ENCODE data around the gene HOXD11.

The HOXD11 gene

GRCh38 chr2:176109192-176109901, 2.3 kb downstream of the HOXD11 start:
- TF ChIP-seq, protein P1, sequence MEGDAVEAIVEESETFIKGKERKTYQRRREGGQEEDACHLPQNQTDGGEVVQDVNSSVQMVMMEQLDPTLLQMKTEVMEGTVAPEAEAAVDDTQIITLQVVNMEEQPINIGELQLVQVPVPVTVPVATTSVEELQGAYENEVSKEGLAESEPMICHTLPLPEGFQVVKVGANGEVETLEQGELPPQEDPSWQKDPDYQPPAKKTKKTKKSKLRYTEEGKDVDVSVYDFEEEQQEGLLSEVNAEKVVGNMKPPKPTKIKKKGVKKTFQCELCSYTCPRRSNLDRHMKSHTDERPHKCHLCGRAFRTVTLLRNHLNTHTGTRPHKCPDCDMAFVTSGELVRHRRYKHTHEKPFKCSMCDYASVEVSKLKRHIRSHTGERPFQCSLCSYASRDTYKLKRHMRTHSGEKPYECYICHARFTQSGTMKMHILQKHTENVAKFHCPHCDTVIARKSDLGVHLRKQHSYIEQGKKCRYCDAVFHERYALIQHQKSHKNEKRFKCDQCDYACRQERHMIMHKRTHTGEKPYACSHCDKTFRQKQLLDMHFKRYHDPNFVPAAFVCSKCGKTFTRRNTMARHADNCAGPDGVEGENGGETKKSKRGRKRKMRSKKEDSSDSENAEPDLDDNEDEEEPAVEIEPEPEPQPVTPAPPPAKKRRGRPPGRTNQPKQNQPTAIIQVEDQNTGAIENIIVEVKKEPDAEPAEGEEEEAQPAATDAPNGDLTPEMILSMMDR (IDR thresholded peaks at IDR 0.05; ENCODE audit: borderline replicate concordance, extremely low read depth, low read length, poor library complexity, severe bottlenecking): no peak
- no peak for TF ChIP-seq EZH2 (IDR thresholded peaks at IDR 0.05; ENCODE audit: borderline replicate concordance, low read depth, low read length, severe bottlenecking)
- Histone ChIP-seq H3K79me2 (ENCODE audit: insufficient read depth, low read length) (no peaks in the 10 kb centered on the region), H3K4me3 (ENCODE audit: low read depth in 1 of 2, low read length in 2 of 2) (no peak overlapping the region), H3K9me3 (ENCODE audit: insufficient read depth, low read length, severe bottlenecking) (no peaks in the 10 kb centered on the region), H4K20me1 (ENCODE audit: insufficient read depth, low read length) (no peaks in the 10 kb centered on the region), H3K36me3 (ENCODE audit: insufficient read depth, low read length) (no peaks in the 10 kb centered on the region), H3K27me3 (ENCODE audit: insufficient read depth, low read length, poor library complexity) (no peaks in the 10 kb centered on the region), H3K9ac (ENCODE audit: low read depth, low read length) (no peak overlapping the region), H3K4me1 (ENCODE audit: insufficient read depth, low read length) (no peaks in the 10 kb centered on the region), H3K27ac (ENCODE audit: low read length) (no peak overlapping the region), H2AFZ (ENCODE audit: low read depth, low read length) (no peak overlapping the region), H3K4me2 (ENCODE audit: insufficient read depth, low read length) (no peak overlapping the region)
- ATAC-seq (ENCODE audit: insufficient read depth, low read depth) (no peak), DNase-seq (no peak)

- H3K27ac ChIP-seq (ENCODE audit: low read length): no peak overlapping the region
- H3K9ac ChIP-seq (ENCODE audit: low read depth, low read length): no peak overlapping the region
- H3K27me3 ChIP-seq (ENCODE audit: insufficient read depth, low read length, poor library complexity): no peaks in the 10 kb centered on the region
- no peaks in the 10 kb centered on the region for H3K9me3 ChIP-seq (ENCODE audit: insufficient read depth, low read length, severe bottlenecking)
- DNase-seq (no peak), ATAC-seq (ENCODE audit: insufficient read depth, low read depth) (no peak)
- no peaks in the 10 kb centered on the region for H4K20me1 ChIP-seq (ENCODE audit: insufficient read depth, low read length)
- H3K4me1 ChIP-seq (ENCODE audit: insufficient read depth, low read length): no peaks in the 10 kb centered on the region
- H3K4me2 ChIP-seq (ENCODE audit: insufficient read depth, low read length): no peak overlapping the region
- no peaks in the 10 kb centered on the region for H3K79me2 ChIP-seq (ENCODE audit: insufficient read depth, low read length)
- no peaks in the 10 kb centered on the region for H3K36me3 ChIP-seq (ENCODE audit: insufficient read depth, low read length)
- no peak overlapping the region for H2AFZ ChIP-seq (ENCODE audit: low read depth, low read length)
- TF ChIP-seq, protein P1 (IDR thresholded peaks at IDR 0.05; ENCODE audit: borderline replicate concordance, extremely low read depth, low read length, poor library complexity, severe bottlenecking): no peak
- TF ChIP-seq EZH2 (IDR thresholded peaks at IDR 0.05; ENCODE audit: borderline replicate concordance, low read depth, low read length, severe bottlenecking): no peak
- H3K4me3 ChIP-seq (ENCODE audit: low read depth in 1 of 2, low read length in 2 of 2): no peak overlapping the region
Observed at GRCh38 chr2:176109946-176110345, 2.9 kb downstream of the HOXD11 start.

- H3K27me3 ChIP-seq (ENCODE audit: insufficient read depth, low read length, poor library complexity): no peaks in the 10 kb centered on the region
Observed at GRCh38 chr2:176110415-176111308, 3.6 kb downstream of the HOXD11 start.

More at GRCh38 chr2:176110415-176111308, 3.6 kb downstream of the HOXD11 start:
- Histone ChIP-seq H3K4me2 (ENCODE audit: insufficient read depth, low read length) (no peak overlapping the region), H3K27ac (ENCODE audit: low read length) (no peak overlapping the region), H3K79me2 (ENCODE audit: insufficient read depth, low read length) (no peaks in the 10 kb centered on the region), H3K9ac (ENCODE audit: low read depth, low read length) (no peak overlapping the region), H3K4me1 (ENCODE audit: insufficient read depth, low read length) (no peaks in the 10 kb centered on the region), H3K9me3 (ENCODE audit: insufficient read depth, low read length, severe bottlenecking) (no peaks in the 10 kb centered on the region), H3K4me3 (ENCODE audit: low read depth in 1 of 2, low read length in 2 of 2) (no peak overlapping the region), H3K36me3 (ENCODE audit: insufficient read depth, low read length) (no peaks in the 10 kb centered on the region), H2AFZ (ENCODE audit: low read depth, low read length) (no peak overlapping the region), H4K20me1 (ENCODE audit: insufficient read depth, low read length) (no peaks in the 10 kb centered on the region)
- ATAC-seq (ENCODE audit: insufficient read depth, low read depth) (no peak), DNase-seq (no peak)
- TF ChIP-seq, protein P1 (IDR thresholded peaks at IDR 0.05; ENCODE audit: borderline replicate concordance, extremely low read depth, low read length, poor library complexity, severe bottlenecking): no peak
- TF ChIP-seq EZH2 (IDR thresholded peaks at IDR 0.05; ENCODE audit: borderline replicate concordance, low read depth, low read length, severe bottlenecking): no peak

Data from DND-41 (cell line).